LHCN-M2 (cell line): ENCODE data around the gene MDH1. TPM values are rescaled to one million over a fixed set of nuclear protein-coding genes. Genes with fewer than 3 reads are reported as not detected.
"Not testable (repeated sequence)": the region's sequence is repeated elsewhere in the genome, so short reads cannot be mapped to it uniquely, and the experiment has no call there.

Source experiments
- DNase-seq: peaks from one replicate; pipeline ENCODE4 v3.0.0-alpha.2; 2012; ENCODE audit warnings: low read depth
- total RNA-seq: library from RNA; depleted of rRNA; stranded (reverse); fragments of >200 nt; gene quantifications from 2 replicates; pipeline ENCODE4 v1.2.3, GENCODE V29; 2014

MDH1 gene
- total RNA-seq, 1 experiment from 2014 or later, result 197 TPM

- DNase-seq, result no peak
Observed at GRCh38 chr2:63587814-63588384, 864 bp upstream of the MDH1 start.

- DNase-seq, result no peak
Observed at GRCh38 chr2:63589148-63589958, 590 bp downstream of the MDH1 start.

- no peak for DNase-seq
Observed at GRCh38 chr2:63590626-63591408, 2.1 kb downstream of the MDH1 start.

GRCh38 chr2:63591566-63592175 lies 2.9 kb downstream of the MDH1 start:
- no peak for DNase-seq

- DNase-seq, result no peak
Observed at GRCh38 chr2:63594660-63595059, 5.9 kb downstream of the MDH1 start.

- no peak for DNase-seq
Observed at GRCh38 chr2:63596401-63596883, 7.7 kb downstream of the MDH1 start.

- no peak for DNase-seq
Observed at GRCh38 chr2:63598981-63599380, 10.2 kb downstream of the MDH1 start.

GRCh38 chr2:63600881-63601460 lies 12.2 kb downstream of the MDH1 start:
- DNase-seq, result no peak

GRCh38 chr2:63604666-63605065 lies 15.9 kb downstream of the MDH1 start:
- no peak for DNase-seq

GRCh38 chr2:63608865-63609264 lies 20.1 kb downstream of the MDH1 start:
- DNase-seq, result peak; percentile 15

GRCh38 chr2:63610525-63610924 lies 21.8 kb downstream of the MDH1 start:
- no peak for DNase-seq

GRCh38 chr2:63613391-63613901 lies 24.7 kb downstream of the MDH1 start:
- DNase-seq, result no peak

- peak; percentile 41 for DNase-seq
Observed at GRCh38 chr2:63614448-63614968, 25.7 kb downstream of the MDH1 start.

- DNase-seq, result no peak
Observed at GRCh38 chr2:63614983-63615945, 26.5 kb downstream of the MDH1 start.

GRCh38 chr2:63617366-63617765 lies 28.6 kb downstream of the MDH1 start:
- DNase-seq, result no peak

- no peak for DNase-seq
Observed at GRCh38 chr2:63619328-63619727, 30.6 kb downstream of the MDH1 start.

- DNase-seq, result no peak
Observed at GRCh38 chr2:63622751-63623150, 34.0 kb downstream of the MDH1 start.

- DNase-seq, result not testable (repeated sequence)
Observed at GRCh38 chr2:63623763-63624162, 35.0 kb downstream of the MDH1 start.

GRCh38 chr2:63627866-63628265 lies 39.1 kb downstream of the MDH1 start:
- DNase-seq, result no peak

GRCh38 chr2:63628403-63628942 lies 39.7 kb downstream of the MDH1 start:
- no peak for DNase-seq
